ENCODE data around the gene RBMS3.
"Not testable (repeated sequence)": the region's sequence is repeated elsewhere in the genome, so short reads cannot be mapped to it uniquely, and the experiment has no call there.

RBMS3 gene

GRCh38 chr3:29429055-29429679, 148.3 kb downstream of the RBMS3 start:
- DNase-seq (ENCODE audit: low read depth, low spot score), result no peak

DNA sequence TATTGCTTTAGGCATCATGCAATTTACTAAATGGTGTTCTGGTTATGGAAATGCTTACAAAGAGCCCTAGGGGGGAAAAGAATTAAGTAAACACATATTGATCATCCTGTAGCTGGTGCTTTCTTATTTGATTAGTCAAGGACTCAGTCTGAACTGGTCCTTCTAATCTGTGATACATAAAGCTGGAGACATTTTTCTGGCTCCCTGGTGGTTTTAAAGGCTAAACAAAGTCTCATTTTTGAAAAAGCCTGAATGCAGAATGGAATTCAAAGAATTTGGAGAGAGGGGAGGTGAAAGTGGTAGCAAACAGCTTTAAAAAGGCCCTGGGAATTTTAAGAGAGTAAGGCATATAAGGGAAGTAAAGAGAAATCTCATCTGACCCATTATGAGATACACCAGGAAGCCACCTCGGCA, 149.7 kb downstream of the RBMS3 start:
- DNase-seq (ENCODE audit: low read depth, low spot score), result no peak

- DNase-seq (ENCODE audit: low read depth, low spot score), result no peak
Measured at GRCh38 chr3:29436612-29437323, 155.9 kb downstream of the RBMS3 start.

DNA sequence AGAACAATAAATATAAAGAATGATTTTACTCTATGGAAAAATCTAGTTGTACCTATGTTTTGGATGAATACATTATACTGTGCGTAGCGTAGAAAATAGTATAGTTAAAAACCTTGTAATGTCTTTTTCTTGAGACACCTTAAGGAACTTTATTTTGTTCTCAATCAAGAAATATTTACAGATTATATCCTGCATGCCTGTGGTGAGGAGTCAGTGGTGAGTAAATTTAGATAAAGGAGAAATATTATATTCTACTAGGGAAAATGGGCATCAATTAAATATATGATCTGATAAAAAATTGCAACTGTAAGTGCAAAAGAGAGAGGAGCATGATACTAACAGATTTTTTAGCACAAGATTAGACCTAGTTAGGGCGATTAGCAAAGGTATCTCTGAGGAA, 157.7 kb downstream of the RBMS3 start:
- DNase-seq (ENCODE audit: low read depth, low spot score), result no peak

DNA sequence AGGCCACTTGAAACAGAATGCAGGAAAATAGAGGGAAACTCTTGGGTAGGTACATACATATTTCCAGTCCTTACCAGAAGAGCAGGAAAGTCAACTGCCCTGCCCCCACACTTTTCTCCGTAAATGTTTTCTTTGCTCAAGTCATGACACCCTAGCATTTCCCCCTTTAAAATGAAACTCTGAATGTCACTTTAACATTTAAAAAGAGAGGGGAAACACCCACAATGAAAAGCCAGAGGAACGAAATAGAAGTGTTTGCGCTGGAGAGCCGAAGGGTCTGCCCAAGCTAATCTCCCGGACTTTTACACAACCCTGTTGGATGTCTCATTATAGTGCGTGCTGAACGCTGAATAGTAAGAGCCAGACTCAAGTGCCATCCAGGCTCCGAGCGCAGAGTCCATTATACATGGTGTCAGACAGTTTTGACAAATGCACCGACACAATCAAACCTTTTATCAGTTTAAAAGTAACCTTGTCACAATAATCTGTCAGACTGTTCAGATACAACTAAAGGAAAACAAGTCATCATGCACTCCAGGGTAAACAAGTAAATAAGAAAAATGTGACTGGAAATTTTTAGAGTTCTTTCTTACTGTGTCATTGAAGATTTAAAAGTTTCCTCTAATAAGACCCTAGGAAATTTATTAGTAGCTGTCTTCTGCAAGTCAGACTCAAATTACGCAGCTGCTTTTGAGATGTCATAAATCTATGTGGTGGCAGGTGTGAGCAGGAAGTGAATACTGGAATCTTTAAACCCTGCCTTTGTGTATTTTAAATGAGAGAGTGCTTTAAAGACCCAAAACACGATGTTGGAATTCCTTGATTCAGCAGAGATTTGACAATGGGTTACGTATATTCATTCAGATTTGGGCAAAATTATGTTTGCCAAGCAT, 159.8 kb downstream of the RBMS3 start:
- DNase-seq (ENCODE audit: low read depth, low spot score), result no peak

DNA sequence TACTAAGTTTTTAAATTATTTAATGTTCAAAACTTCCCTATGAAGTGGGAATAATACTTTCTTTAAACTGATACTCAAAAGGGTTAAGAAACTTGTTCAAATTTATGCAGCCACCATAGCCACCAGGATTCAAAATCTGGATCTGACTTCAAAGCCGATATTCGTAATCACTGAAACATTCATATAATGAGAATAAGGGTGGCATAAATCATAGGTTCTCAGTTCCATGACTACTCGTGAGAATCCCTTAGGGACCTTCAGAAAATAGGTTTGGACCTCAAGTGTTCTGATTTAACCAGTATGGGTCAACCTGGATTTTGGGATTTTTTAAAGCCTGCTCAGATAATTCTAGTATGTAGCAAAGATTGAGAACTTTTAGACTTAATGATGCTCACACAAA, 160.6 kb downstream of the RBMS3 start:
- no peak for DNase-seq (ENCODE audit: low read depth, low spot score)

DNA sequence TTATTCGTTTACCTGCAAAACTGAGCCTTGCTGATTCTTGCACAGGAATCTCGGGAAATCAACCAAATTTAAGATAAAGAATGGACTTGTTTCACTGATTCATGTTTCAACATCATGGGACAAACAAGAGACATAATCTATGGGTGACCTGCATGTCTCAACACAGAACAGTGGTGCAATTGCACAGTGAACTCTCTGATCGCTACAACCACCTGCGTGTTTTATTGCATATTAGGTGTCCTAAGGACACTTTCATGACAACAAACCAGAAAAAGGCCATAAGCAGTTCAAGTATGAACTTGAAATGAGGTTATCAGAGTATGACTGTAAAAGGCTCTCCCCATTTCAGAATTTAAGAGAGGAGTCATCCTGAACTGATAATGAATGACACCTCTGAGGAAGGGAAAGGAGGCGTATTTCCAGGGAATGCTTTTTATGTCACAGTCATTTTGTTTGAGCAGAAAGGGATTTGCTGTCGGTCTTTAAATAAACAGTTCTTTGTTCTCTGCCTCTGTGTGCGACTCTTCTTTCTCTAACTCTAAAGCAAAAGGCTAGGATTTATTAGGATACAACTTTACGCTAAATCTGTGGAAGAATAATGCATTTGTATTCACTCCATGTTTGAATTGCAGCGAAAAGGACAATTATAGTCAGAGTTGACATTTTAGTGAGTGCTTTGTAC, 167.2 kb downstream of the RBMS3 start:
- no peak for DNase-seq (ENCODE audit: low read depth, low spot score)

DNA sequence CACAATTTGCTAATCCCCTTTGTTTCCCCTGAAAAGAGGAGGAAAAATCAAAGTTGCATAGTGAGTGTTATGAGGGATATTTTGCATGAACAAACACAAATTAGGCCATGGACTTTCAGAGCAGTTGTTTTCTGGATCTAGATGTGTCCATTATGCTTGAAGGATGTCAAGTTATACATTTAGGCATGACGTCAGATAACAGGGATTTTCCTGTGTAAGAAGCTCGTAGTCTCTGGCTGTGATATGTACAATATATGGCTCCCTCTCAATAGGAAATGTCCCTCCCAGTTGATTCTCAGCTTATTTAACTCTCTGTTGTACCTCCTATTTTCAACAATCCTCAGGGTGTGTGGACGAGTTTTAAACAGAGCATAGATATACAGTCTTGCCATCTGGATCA, 171.0 kb downstream of the RBMS3 start:
- no peak for DNase-seq (ENCODE audit: low read depth, low spot score)

DNA sequence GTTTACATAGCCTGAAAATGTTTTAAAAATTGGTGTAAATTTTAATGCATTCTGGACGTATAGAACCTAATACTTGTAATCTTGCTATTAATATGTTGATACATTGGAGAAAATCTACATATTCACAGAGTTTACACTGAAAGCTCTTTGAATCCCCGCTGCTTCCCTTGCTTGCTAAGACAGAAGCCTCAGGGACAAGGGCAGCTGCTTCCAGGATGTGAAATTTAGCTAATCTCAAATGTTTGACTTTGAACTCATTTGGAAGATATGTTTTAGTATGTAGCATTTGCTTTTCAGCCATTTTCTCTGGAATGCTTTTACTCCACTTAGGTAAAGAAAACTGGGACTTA, 172.0 kb downstream of the RBMS3 start:
- DNase-seq (ENCODE audit: low read depth, low spot score), result no peak

GRCh38 chr3:29453284-29454001, 172.6 kb downstream of the RBMS3 start:
- DNase-seq (ENCODE audit: low read depth, low spot score), result no peak

DNA sequence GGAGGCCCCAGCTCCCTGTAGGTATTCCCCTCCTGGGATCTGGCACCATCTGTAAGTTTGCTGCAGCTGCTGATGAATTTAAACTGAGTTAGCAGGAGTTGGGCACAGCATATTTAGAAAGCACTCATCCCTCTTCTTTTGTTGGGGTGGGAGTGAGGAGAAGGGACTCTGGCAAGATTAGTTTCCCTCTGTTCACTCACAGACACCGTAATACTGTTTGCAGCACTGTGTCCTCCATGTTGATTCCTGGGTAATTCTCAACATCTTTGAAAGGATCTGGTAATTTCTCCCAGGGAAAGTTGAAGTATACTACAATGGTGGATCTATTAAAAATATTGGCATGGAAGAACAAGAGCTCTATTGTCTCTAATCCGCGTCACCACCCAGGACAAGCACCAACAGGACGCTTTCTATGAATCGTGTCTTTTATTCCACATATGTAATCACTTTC, 173.3 kb downstream of the RBMS3 start:
- DNase-seq (ENCODE audit: low read depth, low spot score), result no peak

GRCh38 chr3:29456901-29457300, 176.0 kb downstream of the RBMS3 start:
- DNase-seq (ENCODE audit: low read depth, low spot score), result no peak

GRCh38 chr3:29463304-29463703, 182.4 kb downstream of the RBMS3 start:
- no peak for DNase-seq (ENCODE audit: low read depth, low spot score)

- DNase-seq (ENCODE audit: low read depth, low spot score), result no peak
Measured at GRCh38 chr3:29465836-29466235, 185.0 kb downstream of the RBMS3 start.

GRCh38 chr3:29466442-29466841, 185.6 kb downstream of the RBMS3 start:
- DNase-seq (ENCODE audit: low read depth, low spot score), result no peak

- no peak for DNase-seq (ENCODE audit: low read depth, low spot score)
Measured at GRCh38 chr3:29468187-29468586, 187.3 kb downstream of the RBMS3 start.

GRCh38 chr3:29473481-29474170, 192.8 kb downstream of the RBMS3 start:
- DNase-seq (ENCODE audit: low read depth, low spot score), result not testable (repeated sequence)

- DNase-seq (ENCODE audit: low read depth, low spot score), result no peak
Measured at GRCh38 chr3:29475305-29475840, 194.5 kb downstream of the RBMS3 start.

DNA sequence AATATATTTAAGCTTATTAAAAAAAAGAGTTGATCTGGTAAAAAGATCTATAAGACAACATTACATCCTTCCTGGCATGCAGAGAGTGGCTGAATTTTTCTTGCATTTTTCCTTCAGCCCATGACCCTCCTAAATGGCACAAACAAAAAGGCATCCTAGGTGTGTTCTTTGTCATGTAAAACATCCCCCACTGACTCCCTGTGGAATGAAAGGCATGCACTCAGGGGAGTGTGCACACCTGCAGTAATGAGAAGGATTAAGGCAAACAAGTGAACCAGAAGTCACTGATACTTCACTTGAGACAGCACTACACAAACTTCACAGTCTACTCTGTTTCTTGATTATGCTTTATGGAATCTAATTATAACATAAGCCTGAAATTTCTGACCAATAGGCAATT, 195.0 kb downstream of the RBMS3 start:
- no peak for DNase-seq (ENCODE audit: low read depth, low spot score)

DNA sequence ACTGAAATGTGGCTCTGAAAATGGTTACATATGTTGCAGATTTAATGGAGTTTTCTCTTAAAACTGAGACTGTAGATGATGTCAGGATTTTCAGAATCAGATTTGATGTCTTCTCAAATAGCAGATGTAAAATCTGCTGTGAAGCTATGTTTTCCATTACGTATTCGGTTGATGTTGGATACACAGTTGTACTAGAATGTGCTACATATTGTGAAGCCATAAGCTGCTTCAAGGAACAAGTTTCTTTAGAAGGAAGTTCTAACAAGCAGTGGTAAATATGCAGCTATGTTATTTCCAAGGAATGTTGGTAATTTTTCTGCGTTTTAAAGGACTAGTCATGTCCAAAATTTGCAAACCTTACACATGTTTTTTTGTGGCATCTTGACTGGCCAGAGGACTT, 197.7 kb downstream of the RBMS3 start:
- no peak for DNase-seq (ENCODE audit: low read depth, low spot score)
